Gastrocnemius medialis (tissue), 4 donors: ENCODE results near the gene SENP1.

Source experiments
- CTCF ChIP-seq, 5 experiments: fragments of 450-650 bp in 3 of 5; fragments of 200-600 bp in 2 of 5; sonication (generic) in 2 of 5; IDR thresholded peaks in 4 of 5; conservative IDR thresholded peaks in 1 of 5; 1 replicate in 4 of 5; 2 replicates in 1 of 5; pipeline ENCODE4 v1.5.1; 2016 to 2019; ENCODE audit warnings: antibody characterized with exemption in 5 of 5, mild to moderate bottlenecking in 3 of 5, moderate library complexity in 3 of 5
- POLR2A ChIP-seq, 2 donors: fragments of 450-650 bp; IDR thresholded peaks; one replicate each; pipeline ENCODE4 v1.6.1; 2017; ENCODE audit warnings: antibody characterized with exemption in 2 of 2, mild to moderate bottlenecking in 2 of 2, moderate library complexity in 2 of 2

GRCh38 chr12:48003226-48004052, 102.4 kb downstream of the SENP1 start:
- TF ChIP-seq CTCF (IDR thresholded peaks at IDR 0.05 in 4 of 5, conservative IDR thresholded peaks at IDR 0.05 in 1 of 5) (no peak), POLR2A (IDR thresholded peaks at IDR 0.05) (no peak)
